ENCODE results near the gene DENND11.

DENND11 gene

GRCh38 chr7:141702047-141702567 is at the start of gene DENND11:
Gene DENND11 (minus strand): TSS chr7:141702166. CDS start chr7:141702153, 13 bp downstream.
- DNase-seq (ENCODE audit: low read depth): peak; percentile 25

GRCh38 chr7:141748396-141748795 is 46.4 kb upstream of the DENND11 start:
- DNase-seq (ENCODE audit: low read depth): no peak

GRCh38 chr7:141744131-141744530 is 42.2 kb upstream of the DENND11 start:
- no peak for DNase-seq (ENCODE audit: low read depth)

GRCh38 chr7:141742229-141742628 is 40.3 kb upstream of the DENND11 start:
- DNase-seq (ENCODE audit: low read depth): no peak

GRCh38 chr7:141739250-141739649 is 37.3 kb upstream of the DENND11 start:
- DNase-seq (ENCODE audit: low read depth): no peak

- DNase-seq (ENCODE audit: low read depth): no peak
These were observed 36.6 kb upstream of the DENND11 start for GRCh38 chr7:141738592-141739013.

GRCh38 chr7:141737836-141738591 is 36.0 kb upstream of the DENND11 start, which contains the start of gene SSBP1:
Gene SSBP1 (plus strand): TSS chr7:141738358. CDS start chr7:141739167, 809 bp downstream.
- DNase-seq (ENCODE audit: low read depth): peak; percentile 75

GRCh38 chr7:141737118-141737835 is 35.3 kb upstream of the DENND11 start:
- DNase-seq (ENCODE audit: low read depth): no peak

GRCh38 chr7:141731476-141732149 is 29.6 kb upstream of the DENND11 start:
- no peak for DNase-seq (ENCODE audit: low read depth)

- no peak for DNase-seq (ENCODE audit: low read depth)
These were observed 27.1 kb upstream of the DENND11 start for GRCh38 chr7:141729020-141729419.

GRCh38 chr7:141722529-141722928 is 20.6 kb upstream of the DENND11 start:
- no peak for DNase-seq (ENCODE audit: low read depth)

- DNase-seq (ENCODE audit: low read depth): no peak
These were observed 15.5 kb upstream of the DENND11 start for GRCh38 chr7:141717450-141717849.

- DNase-seq (ENCODE audit: low read depth): no peak
These were observed 14.1 kb upstream of the DENND11 start for GRCh38 chr7:141715794-141716689.

GRCh38 chr7:141715018-141715417 is 13.1 kb upstream of the DENND11 start:
- DNase-seq (ENCODE audit: low read depth): no peak

- no peak for DNase-seq (ENCODE audit: low read depth)
These were observed 12.6 kb upstream of the DENND11 start for GRCh38 chr7:141714571-141714970.

- no peak for DNase-seq (ENCODE audit: low read depth)
These were observed 11.9 kb upstream of the DENND11 start for GRCh38 chr7:141713890-141714289.

- no peak for DNase-seq (ENCODE audit: low read depth)
These were observed 10.8 kb upstream of the DENND11 start for GRCh38 chr7:141712603-141713255.

GRCh38 chr7:141710301-141710700 is 8.3 kb upstream of the DENND11 start:
- DNase-seq (ENCODE audit: low read depth): no peak

- DNase-seq (ENCODE audit: low read depth): no peak
These were observed 7.8 kb upstream of the DENND11 start for GRCh38 chr7:141709749-141710148.

- DNase-seq (ENCODE audit: low read depth): no peak
These were observed 7.4 kb upstream of the DENND11 start for GRCh38 chr7:141709318-141709717.

- no peak for DNase-seq (ENCODE audit: low read depth)
These were observed 6.4 kb upstream of the DENND11 start, which contains the start of gene WEE2 for GRCh38 chr7:141708351-141708750. Gene WEE2 (plus strand): TSS chr7:141708353. CDS start chr7:141708759, 406 bp downstream.
